Measurements from ENCODE around the gene SLC39A12.

The SLC39A12 gene

GRCh38 chr10:18073314-18073713 lies 121.6 kb downstream of the SLC39A12 start:
- H3K4me3 Mint-ChIP-seq: no peak overlapping the region
- H3K27me3 Mint-ChIP-seq: no peaks in the 10 kb centered on the region
- no peak overlapping the region for H3K27ac Mint-ChIP-seq
- H3K4me1 Mint-ChIP-seq: no peaks in the 10 kb centered on the region
- peaks cover 0 to 5% of the 10 kb centered on the region in 2 donors for H3K9me3 Mint-ChIP-seq
- DNase-seq (no peak), ATAC-seq (no peak)

GRCh38 chr10:18075881-18076280 lies 124.2 kb downstream of the SLC39A12 start:
- DNase-seq (no peak), ATAC-seq (no peak)
- no peak overlapping the region for H3K4me3 Mint-ChIP-seq
- H3K4me1 Mint-ChIP-seq: no peaks in the 10 kb centered on the region
- H3K27me3 Mint-ChIP-seq: no peaks in the 10 kb centered on the region
- H3K27ac Mint-ChIP-seq: peak overlapping the region in 1 of 2 donors; percentile 35
- no peaks in the 10 kb centered on the region for H3K9me3 Mint-ChIP-seq

GRCh38 chr10:18079665-18080295 lies 128.1 kb downstream of the SLC39A12 start:
- no peaks in the 10 kb centered on the region for H3K9me3 Mint-ChIP-seq
- H3K27me3 Mint-ChIP-seq: no peaks in the 10 kb centered on the region
- no peak overlapping the region for H3K27ac Mint-ChIP-seq
- no peaks in the 10 kb centered on the region for H3K4me1 Mint-ChIP-seq
- no peak overlapping the region for H3K4me3 Mint-ChIP-seq
- ATAC-seq: no peak
- DNase-seq: no peak

GRCh38 chr10:18082381-18082780 lies 130.7 kb downstream of the SLC39A12 start:
- H3K27ac Mint-ChIP-seq: no peak overlapping the region
- H3K4me3 Mint-ChIP-seq: no peak overlapping the region
- ATAC-seq: no peak
- no peaks in the 10 kb centered on the region for H3K27me3 Mint-ChIP-seq
- H3K4me1 Mint-ChIP-seq: no peaks in the 10 kb centered on the region
- DNase-seq: no peak
- no peaks in the 10 kb centered on the region for H3K9me3 Mint-ChIP-seq

GRCh38 chr10:18085855-18086254 lies 134.1 kb downstream of the SLC39A12 start:
- Mint-ChIP-seq H3K27me3 (no peaks in the 10 kb centered on the region), H3K9me3 (peaks cover 0 to 4% of the 10 kb centered on the region in 2 donors), H3K27ac (no peak overlapping the region), H3K4me1 (no peaks in the 10 kb centered on the region), H3K4me3 (no peak overlapping the region)
- no peak for DNase-seq
- no peak for ATAC-seq

- no peaks in the 10 kb centered on the region for H3K4me1 Mint-ChIP-seq
- no peak overlapping the region for H3K4me3 Mint-ChIP-seq
- DNase-seq: no peak
- H3K27me3 Mint-ChIP-seq: no peaks in the 10 kb centered on the region
- H3K9me3 Mint-ChIP-seq: peaks cover 0 to 4% of the 10 kb centered on the region in 2 donors
- ATAC-seq: no peak
- H3K27ac Mint-ChIP-seq: no peak overlapping the region
Observed at GRCh38 chr10:18086746-18087145, 135.0 kb downstream of the SLC39A12 start.

- Mint-ChIP-seq H3K4me1 (no peaks in the 10 kb centered on the region), H3K9me3 (peaks cover 0 to 4% of the 10 kb centered on the region in 2 donors), H3K4me3 (no peak overlapping the region), H3K27me3 (no peaks in the 10 kb centered on the region), H3K27ac (no peak overlapping the region)
- ATAC-seq (no peak), DNase-seq (no peak)
Observed at GRCh38 chr10:18087355-18087754, 135.6 kb downstream of the SLC39A12 start.

All from stimulated activated naive CD8-positive, alpha-beta T cell treated with anti-CD3 and anti-CD28 coated beads, Interleukin-15, amount 100 ng/mL, for 72 hours (primary cell).